K562 (cell line): Measurements from ENCODE around the gene CHMP2A. TPM values are rescaled to one million over a fixed set of nuclear protein-coding genes. Genes with fewer than 3 reads are reported as not detected.
A peak's percentile ranks its signal among the peaks of the same experiment; 100 is the strongest.

ENCODE experiments used
- ATAC-seq: fragments of 200-7000 bp; cut with Tn5 transposase; 3 replicates; pipeline ENCODE4 v1.9.1; 2020; ENCODE audit warnings: moderate library complexity
- BruUV-seq: library from RNA; stranded (reverse); fragments of 400-500 nt; replicated peaks from 2 replicates; lab custom pipeline; 2021; lab: Mats Ljungman, UMichigan
- CTCF ChIA-PET: fragments of 300-600 bp; formaldehyde crosslinking; extraction: SDS; loops from one replicate; lab custom pipeline; 2021; ENCODE audit warnings: low intra/inter-chr PET ratio; lab: Yijun Ruan, JAX
- POLR2A ChIA-PET: fragments of 300-600, 350-650 bp; sonication (Branson Sonifier 250); formaldehyde crosslinking; extraction: SDS; loops from one replicate; lab custom pipeline; 2021; ENCODE audit warnings: antibody characterized with exemption, inconsistent platforms; lab: Yijun Ruan, JAX
- DNase-seq, 4 experiments: peaks; one replicate each; pipeline versions ENCODE4 v3.0.0 to v3.0.0-alpha.2; 2011 to 2018; ENCODE audit warnings: low spot score in 3 of 4, mixed read lengths in 3 of 4; ENCODE audit errors: extremely low read depth in 1 of 4
- FAIRE-seq: peaks from 2 replicates; lab custom pipeline; 2011; peaks lifted over from hg19 to GRCh38; lab: Jason Lieb, UNC
- H2AFZ ChIP-seq: 2 replicates; pipeline ENCODE4 v1.6.0; 2011; ENCODE audit warnings: low read depth, low read length, control low read depth, inconsistent platforms
- H3K27ac ChIP-seq: fragments of 200-600 bp; 3 replicates; pipeline ENCODE4 v1.8.0; 2011; ENCODE audit warnings: low read depth, mild to moderate bottlenecking, control low read depth, inconsistent platforms, low read length, moderate library complexity, mixed read lengths; ENCODE audit errors: extremely low read depth
- H3K27me3 ChIP-seq, 2 experiments: fragments of 300-600 bp in 1 of 2; 2 replicates in 1 of 2; 3 replicates in 1 of 2; pipeline versions ENCODE4 v1.6.0 to v1.8.0; 2011; ENCODE audit warnings: inconsistent platforms in 2 of 2, low read length in 2 of 2, mild to moderate bottlenecking in 1 of 2, mixed read lengths in 1 of 2, moderate library complexity in 1 of 2; ENCODE audit not compliant: control insufficient read depth in 2 of 2, insufficient read depth in 2 of 2
- H3K36me3 ChIP-seq: fragments of 300-600 bp; 3 replicates; pipeline ENCODE4 v1.8.0; 2011; ENCODE audit warnings: mild to moderate bottlenecking, low read length, inconsistent platforms; ENCODE audit not compliant: control insufficient read depth, insufficient read depth
- H3K4me1 ChIP-seq, 2 experiments: fragments of 200-600 bp in 1 of 2; replicated peaks in 1 of 2; 2 replicates in 1 of 2; 3 replicates in 1 of 2; pipeline versions ENCODE4 v1.5.1 to v1.8.0; 2011; ENCODE audit warnings: inconsistent platforms in 2 of 2, low read length in 2 of 2, mild to moderate bottlenecking in 1 of 2, mixed read lengths in 1 of 2, moderate library complexity in 1 of 2; ENCODE audit not compliant: control insufficient read depth in 2 of 2, insufficient read depth in 2 of 2
- H3K4me2 ChIP-seq: 2 replicates; pipeline ENCODE4 v1.6.1; 2011; ENCODE audit warnings: low read length, control low read depth, inconsistent platforms, mixed read lengths; ENCODE audit not compliant: insufficient read depth
- H3K4me3 ChIP-seq: fragments of 200-600 bp; sonication (generic), shearing (Covaris generic); 2 replicates; pipeline ENCODE4 v1.5.1; 2016; ENCODE audit warnings: control low read depth, inconsistent platforms
- H3K79me2 ChIP-seq: fragments of 200-600 bp; 3 replicates; pipeline ENCODE4 v1.8.0; 2011; ENCODE audit warnings: low read length, inconsistent platforms; ENCODE audit not compliant: control insufficient read depth, insufficient read depth
- H3K9ac ChIP-seq, 2 experiments: 2 replicates each; pipeline versions ENCODE4 v1.6.0 to v1.6.1; 2011; ENCODE audit warnings: low read depth in 2 of 2, low read length in 2 of 2, control low read depth in 1 of 2, inconsistent platforms in 1 of 2, mild to moderate bottlenecking in 1 of 2, mixed read lengths in 1 of 2; ENCODE audit not compliant: insufficient read depth in 1 of 2
- H3K9me1 ChIP-seq: one replicate; pipeline ENCODE4 v1.6.0; 2011; ENCODE audit warnings: inconsistent platforms, mild to moderate bottlenecking, low read length, moderate library complexity; ENCODE audit not compliant: control insufficient read depth, insufficient read depth
- H3K9me3 ChIP-seq: replicated peaks from 2 replicates; pipeline ENCODE4 v1.5.1; 2011; ENCODE audit warnings: low read depth, low read length, inconsistent platforms; ENCODE audit not compliant: control insufficient read depth, insufficient read depth
- H4K20me1 ChIP-seq: replicated peaks from 2 replicates; pipeline ENCODE4 v1.6.1; 2011; ENCODE audit warnings: low read length, inconsistent platforms, mixed read lengths; ENCODE audit not compliant: control insufficient read depth, insufficient read depth
- ARNT ChIP-seq, 2 experiments: fragments of 450-650 bp; IDR thresholded peaks; 2 replicates each; pipeline ENCODE4 v1.6.1; 2016; ENCODE audit warnings: mild to moderate bottlenecking in 1 of 2
- BCLAF1 ChIP-seq, 2 experiments: fragments of 450-650 bp in 1 of 2; IDR thresholded peaks; 2 replicates each; pipeline ENCODE4 v1.6.1; 2011 to 2017; ENCODE audit warnings: low read depth in 2 of 2, antibody characterized with exemption in 1 of 2, borderline replicate concordance in 1 of 2, low read length in 1 of 2, mild to moderate bottlenecking in 1 of 2, mixed read lengths in 1 of 2; ENCODE audit not compliant: control insufficient read depth in 1 of 2
- CTCF ChIP-seq, 3 experiments: IDR thresholded peaks in 2 of 3; conservative IDR thresholded peaks in 1 of 3; 2 replicates each; pipeline ENCODE4 v1.5.1; 2011 to 2012; ENCODE audit warnings: low read length in 3 of 3, mild to moderate bottlenecking in 3 of 3, control low read depth in 2 of 3, improper control_type of control experiment in 1 of 3, inconsistent platforms in 1 of 3, low read depth in 1 of 3, mixed read lengths in 1 of 3, moderate library complexity in 1 of 3; ENCODE audit not compliant: insufficient read depth in 2 of 3
- DACH1 ChIP-seq: fragments of 450-650 bp; IDR thresholded peaks from 2 replicates; pipeline ENCODE4 v1.6.1; 2018; ENCODE audit not compliant: partially characterized antibody
- ELF4 ChIP-seq: fragments of 450-650 bp; formaldehyde crosslinking; IDR thresholded peaks from 2 replicates; pipeline ENCODE4 v1.4.0; 2022; ENCODE audit warnings: missing genetic modification characterization
- EWSR1 ChIP-seq: fragments of 450-650 bp; IDR thresholded peaks from 2 replicates; pipeline ENCODE4 v1.6.1; 2018; ENCODE audit warnings: borderline replicate concordance, mild to moderate bottlenecking, low read depth, moderate library complexity; ENCODE audit not compliant: partially characterized antibody
- FOXJ3 ChIP-seq: sonication (generic); formaldehyde crosslinking; IDR thresholded peaks from 2 replicates; pipeline ENCODE4 v1.4.0; 2020; ENCODE audit warnings: mild to moderate bottlenecking, missing genetic modification reagents
- FOXK1 ChIP-seq: sonication (generic); formaldehyde crosslinking; IDR thresholded peaks from 2 replicates; pipeline ENCODE4 v1.8.0; 2022; ENCODE audit warnings: missing genetic modification reagents, mild to moderate bottlenecking, borderline replicate concordance
- GATAD2A ChIP-seq: fragments of 450-650 bp; IDR thresholded peaks from 2 replicates; pipeline ENCODE4 v1.6.1; 2017
- HMG20B ChIP-seq: fragments of 250-450 bp; sonication (Bioruptor Pico); IDR thresholded peaks from 2 replicates; pipeline ENCODE4 v1.5.0; 2021; ENCODE audit warnings: mild to moderate bottlenecking
- HSF4 ChIP-seq: fragments of 250-450 bp; sonication (Bioruptor Pico); IDR thresholded peaks from 2 replicates; pipeline ENCODE4 v2.1.2; 2022; ENCODE audit warnings: mild to moderate bottlenecking, moderate library complexity, borderline replicate concordance
- MTA1 ChIP-seq: fragments of 450-650 bp; IDR thresholded peaks from 2 replicates; pipeline ENCODE4 v1.6.1; 2017; ENCODE audit warnings: borderline replicate concordance
- NR2C1 ChIP-seq, 2 experiments: fragments of 450-650 bp; IDR thresholded peaks; 2 replicates each; pipeline ENCODE4 v1.6.1; 2017; ENCODE audit warnings: mild to moderate bottlenecking in 2 of 2, antibody characterized with exemption in 1 of 2, inconsistent platforms in 1 of 2, missing compliant biosample characterization in 1 of 2, missing genetic modification characterization in 1 of 2
- STAT5B ChIP-seq: fragments of 250-450 bp; sonication (Bioruptor Pico); IDR thresholded peaks from 2 replicates; pipeline ENCODE4 v1.8.0; 2021; ENCODE audit warnings: mild to moderate bottlenecking, inconsistent platforms
- ZNF146 ChIP-seq: IDR thresholded peaks from one replicate; pipeline ENCODE4 v1.6.1; 2018; ENCODE audit warnings: missing compliant biosample characterization; ENCODE audit not compliant: unreplicated experiment
- ZNF324 ChIP-seq: fragments of 250-450 bp; sonication (Bioruptor Pico); IDR thresholded peaks from 2 replicates; pipeline ENCODE4 v1.4.0; 2020; ENCODE audit warnings: mild to moderate bottlenecking
- ZNF75A ChIP-seq: fragments of 450-650 bp; formaldehyde crosslinking; IDR thresholded peaks from 2 replicates; pipeline ENCODE4 v1.4.0; 2020; ENCODE audit warnings: mild to moderate bottlenecking
- WGBS: fragments of 100-300 bp; shearing (Covaris generic); methylation state at CpG from one replicate; pipeline ENCODE4 v1.1.6; 2016; ENCODE audit warnings: low coverage, mixed read lengths; ENCODE audit not compliant: insufficient coverage; ENCODE audit errors: missing lambda C conversion rate; 5-methylcytosine and 5-hydroxymethylcytosine counted together
- in situ Hi-C: fragments of 300-500 bp; cut with MboI; formaldehyde crosslinking; loops from 4 replicates; pipeline ENCODE4 v1.15.0; 2018; ENCODE audit warnings: inconsistent platforms, mixed read lengths
- intact Hi-C: fragments of 100-400 bp; cut with micrococcal nuclease; formaldehyde crosslinking; loops from 2 replicates; pipeline ENCODE4 v1.14.2; 2022
- polyA plus RNA-seq, 8 experiments: library from polyadenylated mRNA; depleted of rRNA in 4 of 8; stranded (reverse) in 5 of 8; unstranded in 3 of 8; fragments of >200 nt; fragmentation: Nextera tagmentation in 2 of 8; fragmentation: Illumina TruSeq in 1 of 8; extraction: Ambion mirVana in 2 of 8; extraction: Trizol in 1 of 8; gene quantifications; 2 replicates each; pipeline versions ENCODE4 v1.2.1 to v1.2.3, GENCODE V29; 2011 to 2014; ENCODE audit warnings: inconsistent platforms in 1 of 8, missing spikeins in 1 of 8
- total RNA-seq, 7 experiments: library from RNA; depleted of rRNA in 6 of 7; stranded (reverse); fragments of >200 nt in 6 of 7; fragmentation: Illumina TruSeq in 2 of 7; extraction: Trizol in 2 of 7; gene quantifications; 2 replicates each; pipeline versions ENCODE4 v1.2.1 to v1.2.3, GENCODE V29; 2011 to 2021; ENCODE audit warnings: low replicate concordance in 1 of 7

CHMP2A gene
- total and polyA plus RNA-seq, 9 of the 15 experiments (the other 6 are each of a cell fraction or from before 2014, with no cell fraction given) = 57.6 to 159 (median 87.2) TPM

- in situ Hi-C loops (no loop called here), intact Hi-C loops (no loop called here)
- Histone ChIP-seq H3K27me3 (no peaks in the 10 kb centered on the region), H3K4me1 (peaks cover 28 to 67% of the 10 kb centered on the region in 2 experiments), H3K4me2 (peak overlapping the region; percentile 98), H3K9me1 (peaks cover 3% of the 10 kb centered on the region), H3K27ac (peak overlapping the region; percentile 94), H3K79me2 (peaks cover 50% of the 10 kb centered on the region), H3K36me3 (peaks cover 30% of the 10 kb centered on the region), H4K20me1 (no peaks in the 10 kb centered on the region), H3K9me3 (no peaks in the 10 kb centered on the region), H3K4me3 (peak overlapping the region; percentile 92), H2AFZ (peak overlapping the region; percentile 99), H3K9ac (peak overlapping the region; percentile 92 to 98)
- ChIA-PET POLR2A (interaction anchor here (0.6 to 2.7 kb wide), 11 partner anchors 9 to 765 kb away, joined by 3 to 24 read pairs (median 6); partner anchors contain the start of genes MZF1, TRIM28, ZBTB45 and ZNF324), CTCF (no interaction called here)
- FAIRE-seq (no peak), ATAC-seq (peak; percentile 78), DNase-seq (peak; percentile 94 to 98 (median 96))
- WGBS = under 1% methylated on average over 33 of the region's 33 CpGs
- TSS peak; percentile 78 for BruUV-seq
- TF ChIP-seq CTCF (IDR thresholded peaks at IDR 0.05 in 2 of 3, conservative IDR thresholded peaks at IDR 0.05 in 1 of 3; ENCODE audit: insufficient read depth in 2 of 3, low read depth in 1 of 3, low read length in 3 of 3) = no peak
- TF ChIP-seq EWSR1 = no peak
- no peak for TF ChIP-seq DACH1
- TF ChIP-seq GATAD2A = no peak
- TF ChIP-seq MTA1 = no peak
- 0 out of 2 replicates have a peak, but pooled peaks have one; percentile 11 for TF ChIP-seq ELF4 (CRISPR knock-in tag)
- no peak for TF ChIP-seq STAT5B (CRISPR knock-in tag)
- no peak for TF ChIP-seq FOXJ3 (CRISPR knock-in tag)
- TF ChIP-seq FOXK1 (CRISPR knock-in tag) = 0 out of 2 replicates have a peak, but pooled peaks have one; percentile 69
- TF ChIP-seq ZNF75A = no peak
- peak in 1 of 2 experiments; percentile 79; a peak in 2 of 4 replicates for TF ChIP-seq ARNT (IDR thresholded peaks at IDR 0.05)
- TF ChIP-seq BCLAF1 (IDR thresholded peaks at IDR 0.05; ENCODE audit: borderline replicate concordance in 1 of 2, control insufficient read depth in 1 of 2, low read depth in 2 of 2, low read length in 1 of 2) = 0 out of 4 replicates have a peak, but pooled peaks of 1 of the 2 experiments have one; percentile 27
- no peak for TF ChIP-seq HMG20B (CRISPR knock-in tag)
- TF ChIP-seq ZNF324 (CRISPR knock-in tag) = no peak
- no peak for TF ChIP-seq ZNF146 (CRISPR knock-in tag)
- no peak for TF ChIP-seq HSF4
- peak; percentile 79 for TF ChIP-seq NR2C1 (IDR thresholded peaks at IDR 0.05)
- TF ChIP-seq NR2C1 (tag; IDR thresholded peaks at IDR 0.05) = peak; percentile 78
Measured at GRCh38 chr19:58559275-58560006, 4.5 kb upstream of the CHMP2A start.
